IMR-90 (cell line): ENCODE data around the gene MTA1. TPM values are rescaled to one million over a fixed set of nuclear protein-coding genes. Genes with fewer than 3 reads are reported as not detected.

ENCODE experiments used
- ATAC-seq: fragments of 200-7000 bp; cut with Tn5 transposase; 2 replicates; pipeline ENCODE4 v1.9.1; 2020; ENCODE audit warnings: low read depth, mild to moderate bottlenecking, moderate library complexity
- BruUV-seq: library from RNA; stranded (reverse); fragments of 400-500 nt; replicated peaks from 2 replicates; lab custom pipeline; 2021; lab: Mats Ljungman, UMichigan
- CTCF ChIA-PET: fragments of 300-600 bp; formaldehyde crosslinking; extraction: SDS; loops from one replicate; lab custom pipeline; 2021; ENCODE audit warnings: antibody characterized with exemption; lab: Yijun Ruan, JAX
- POLR2A ChIA-PET: fragments of 300-600 bp; sonication (Branson Sonifier 250); formaldehyde crosslinking; loops from one replicate; lab custom pipeline; 2022; ENCODE audit warnings: antibody characterized with exemption; ENCODE audit not compliant: unreplicated experiment; lab: Charles Lee
- DNase-seq: peaks from one replicate; pipeline ENCODE4 v3.0.0; 2013
- H2AFZ ChIP-seq: replicated peaks from 2 replicates; pipeline ENCODE3; 2013; ENCODE audit warnings: low read length, mild to moderate bottlenecking; ENCODE audit not compliant: poor library complexity
- H2AK5ac ChIP-seq: 2 replicates; pipeline ENCODE4 v1.6.1; 2013; ENCODE audit warnings: low read depth, low read length, inconsistent platforms
- H2AK9ac ChIP-seq: replicated peaks from 2 replicates; pipeline ENCODE3; 2013; ENCODE audit warnings: mild to moderate bottlenecking, low read depth, low read length, moderate library complexity; ENCODE audit not compliant: poor library complexity
- H2BK120ac ChIP-seq: 2 replicates; pipeline ENCODE4 v1.6.1; 2013; ENCODE audit warnings: low read depth, low read length, inconsistent platforms
- H2BK15ac ChIP-seq: 3 replicates; pipeline ENCODE4 v1.6.1; 2013; ENCODE audit warnings: low read depth, low read length, inconsistent platforms
- H2BK20ac ChIP-seq: 2 replicates; pipeline ENCODE4 v1.6.1; 2013; ENCODE audit warnings: low read depth, mild to moderate bottlenecking, inconsistent platforms, low read length, moderate library complexity
- H2BK5ac ChIP-seq: 2 replicates; pipeline ENCODE4 v1.6.1; 2013; ENCODE audit warnings: mild to moderate bottlenecking, low read depth, low read length, inconsistent platforms; ENCODE audit not compliant: poor library complexity, severe bottlenecking
- H3K14ac ChIP-seq: replicated peaks from 2 replicates; pipeline ENCODE4 v1.6.1; 2013; ENCODE audit warnings: low read depth, low read length, inconsistent platforms
- H3K18ac ChIP-seq: 2 replicates; pipeline ENCODE4 v1.6.1; 2013; ENCODE audit warnings: low read depth, low read length, control low read depth
- H3K23ac ChIP-seq: 2 replicates; pipeline ENCODE4 v1.6.1; 2013; ENCODE audit warnings: low read depth, low read length, inconsistent platforms
- H3K27ac ChIP-seq: 2 replicates; pipeline ENCODE4 v1.5.1; 2013; ENCODE audit warnings: mild to moderate bottlenecking, control low read depth, low read length; ENCODE audit not compliant: insufficient read depth
- H3K27me3 ChIP-seq: 2 replicates; pipeline ENCODE4 v1.6.1; 2013; ENCODE audit warnings: low read length; ENCODE audit not compliant: control insufficient read depth, insufficient read depth
- H3K36me3 ChIP-seq: 2 replicates; pipeline ENCODE4 v1.6.1; 2013; ENCODE audit warnings: low read length, mixed read lengths; ENCODE audit not compliant: control insufficient read depth, insufficient read depth
- H3K4ac ChIP-seq: 2 replicates; pipeline ENCODE4 v1.6.1; 2013; ENCODE audit warnings: low read depth, low read length, inconsistent platforms
- H3K4me1 ChIP-seq: 2 replicates; pipeline ENCODE4 v1.6.1; 2013; ENCODE audit warnings: low read length, mixed read lengths; ENCODE audit not compliant: control insufficient read depth, insufficient read depth
- H3K4me2 ChIP-seq: 2 replicates; pipeline ENCODE4 v1.6.1; 2013; ENCODE audit warnings: low read depth, mild to moderate bottlenecking, control low read depth, low read length, moderate library complexity
- H3K4me3 ChIP-seq: 2 replicates; pipeline ENCODE4 v1.5.1; 2013; ENCODE audit warnings: low read depth, mild to moderate bottlenecking, control low read depth, low read length, moderate library complexity; ENCODE audit not compliant: insufficient read depth
- H3K56ac ChIP-seq: 2 replicates; pipeline ENCODE4 v1.6.1; 2013; ENCODE audit warnings: low read length, inconsistent platforms; ENCODE audit not compliant: insufficient read depth; ENCODE audit errors: extremely low read depth
- H3K79me1 ChIP-seq, 2 experiments: 2 replicates each; pipeline ENCODE4 v1.6.1; 2013; ENCODE audit warnings: low read length in 2 of 2, inconsistent platforms in 1 of 2, low read depth in 1 of 2
- H3K9ac ChIP-seq: 2 replicates; pipeline ENCODE4 v1.6.1; 2013; ENCODE audit warnings: low read depth, low read length, control low read depth
- H3K9me1 ChIP-seq: 2 replicates; pipeline ENCODE4 v1.6.1; 2013; ENCODE audit warnings: low read length, inconsistent platforms; ENCODE audit not compliant: insufficient read depth
- H3K9me3 ChIP-seq: 2 replicates; pipeline ENCODE4 v1.6.1; 2013; ENCODE audit warnings: low read length; ENCODE audit not compliant: control insufficient read depth, insufficient read depth
- H4K20me1 ChIP-seq: 2 replicates; pipeline ENCODE4 v1.6.1; 2013; ENCODE audit warnings: low read length, inconsistent platforms; ENCODE audit not compliant: insufficient read depth
- H4K5ac ChIP-seq: 2 replicates; pipeline ENCODE4 v1.6.1; 2013; ENCODE audit warnings: mild to moderate bottlenecking, low read depth, low read length, control low read depth
- H4K8ac ChIP-seq, 2 experiments: 2 replicates each; pipeline ENCODE4 v1.6.1; 2013; ENCODE audit warnings: low read depth in 2 of 2, low read length in 2 of 2, control low read depth in 1 of 2, inconsistent platforms in 1 of 2
- H4K91ac ChIP-seq: 2 replicates; pipeline ENCODE4 v1.6.1; 2013; ENCODE audit warnings: low read depth, low read length, inconsistent platforms; ENCODE audit not compliant: insufficient read depth
- BHLHE40 ChIP-seq: fragments of 150-350 bp; IDR thresholded peaks from 2 replicates; pipeline ENCODE4 v1.6.1; 2016; ENCODE audit warnings: mild to moderate bottlenecking, low read depth, low read length
- CEBPB ChIP-seq: IDR thresholded peaks from 2 replicates; pipeline ENCODE4 v1.6.1; 2012; ENCODE audit warnings: low read depth, low read length, improper control_type of control experiment
- CHD1 ChIP-seq: IDR thresholded peaks from 2 replicates; pipeline ENCODE4 v1.6.1; 2012; ENCODE audit warnings: low read depth, low read length, improper control_type of control experiment
- FOS ChIP-seq: fragments of 150-350 bp; IDR thresholded peaks from 2 replicates; pipeline ENCODE4 v1.6.1; 2016; ENCODE audit warnings: low read depth, low read length
- MAFK ChIP-seq: IDR thresholded peaks from 2 replicates; pipeline ENCODE4 v1.6.1; 2012; ENCODE audit warnings: low read depth, low read length, improper control_type of control experiment
- MAZ ChIP-seq: IDR thresholded peaks from 2 replicates; pipeline ENCODE4 v1.6.1; 2012; ENCODE audit warnings: low read depth, mild to moderate bottlenecking, low read length, improper control_type of control experiment, moderate library complexity, borderline replicate concordance
- MXI1 ChIP-seq: IDR thresholded peaks from 2 replicates; pipeline ENCODE4 v1.6.1; 2012; ENCODE audit warnings: low read depth, mild to moderate bottlenecking, low read length, moderate library complexity, borderline replicate concordance
- NFE2L2 ChIP-seq: fragments of 150-350 bp; IDR thresholded peaks from 2 replicates; pipeline ENCODE4 v1.6.1; 2016; ENCODE audit warnings: low read depth, mild to moderate bottlenecking, low read length
- RCOR1 ChIP-seq: IDR thresholded peaks from 2 replicates; pipeline ENCODE4 v1.6.1; 2012; ENCODE audit warnings: mild to moderate bottlenecking, low read length, improper control_type of control experiment; ENCODE audit not compliant: insufficient replicate concordance
- RFX5 ChIP-seq: IDR thresholded peaks from 2 replicates; pipeline ENCODE4 v1.8.0; 2012; ENCODE audit warnings: low read depth, mild to moderate bottlenecking, low read length, moderate library complexity
- SMC3 ChIP-seq: fragments of 150-350 bp; IDR thresholded peaks from 2 replicates; pipeline ENCODE4 v1.6.1; 2016; ENCODE audit warnings: low read depth, mild to moderate bottlenecking, antibody characterized with exemption, low read length, moderate library complexity
- WGBS, 2 experiments: methylation state at CpG; one replicate each; pipeline versions ENCODE4 v1.1.5 to v1.1.7; 2013; ENCODE audit warnings: missing lambda C conversion rate in 2 of 2; ENCODE audit not compliant: insufficient read length in 1 of 2; ENCODE audit errors: extremely low coverage in 2 of 2; 5-methylcytosine and 5-hydroxymethylcytosine counted together
- dilution Hi-C: fragments of 300-500 bp; cut with HindIII; formaldehyde crosslinking; loops from one replicate; pipeline ENCODE4 v1.14.3; 2018; ENCODE audit warnings: low sequenced_read_pairs; ENCODE audit not compliant: unreplicated experiment
- in situ Hi-C: fragments of 300-500 bp; cut with MboI; formaldehyde crosslinking; loops from 3 replicates; pipeline ENCODE4 v1.14.3; 2019; ENCODE audit warnings: low sequenced_read_pairs, inconsistent platforms, mixed read lengths
- intact Hi-C: fragments of 100-400 bp; cut with micrococcal nuclease; formaldehyde crosslinking; loops from 2 replicates; pipeline ENCODE4 v1.10.0; 2022
- polyA plus RNA-seq, 3 experiments: library from polyadenylated mRNA; depleted of rRNA; stranded (reverse); fragments of >200 nt; gene quantifications; 2 replicates each; pipeline ENCODE4 v1.2.3, GENCODE V29; 2012; ENCODE audit warnings: low replicate concordance in 1 of 3
- total RNA-seq: library from RNA; depleted of rRNA; stranded (reverse); fragments of >200 nt; gene quantifications from 2 replicates; pipeline ENCODE4 v1.2.3, GENCODE V29; 2012

Gene MTA1
- total and polyA plus RNA-seq, 2 of the 4 experiments (the other 2 are of a cell fraction), result 21.5 to 61.6 TPM

DNA sequence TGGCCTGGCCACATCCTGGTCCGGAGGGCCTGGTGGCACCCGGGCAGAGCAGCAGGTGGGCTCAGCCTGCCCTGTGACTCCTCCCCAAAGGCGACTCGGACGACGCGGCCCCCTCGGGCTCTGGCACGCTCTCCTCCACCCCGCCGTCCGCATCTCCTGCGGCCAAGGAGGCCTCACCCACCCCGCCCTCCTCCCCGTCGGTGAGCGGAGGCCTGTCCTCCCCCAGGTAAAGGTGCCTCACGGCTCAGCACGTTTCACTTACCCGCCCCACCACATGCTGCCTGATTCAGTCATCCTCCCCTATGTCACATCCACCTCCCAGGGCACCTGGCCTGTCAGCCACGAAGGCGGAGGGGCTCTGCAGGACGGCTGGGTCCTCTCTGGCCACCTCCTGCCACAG is 28.1 kb upstream of the MTA1 start:
- H2BK5ac ChIP-seq, result no peak overlapping the region
- dilution Hi-C loops, result no loop called here
- H3K79me1 ChIP-seq, result no peaks in the 10 kb centered on the region
- ATAC-seq, result no peak
- H3K14ac ChIP-seq, result no peak overlapping the region
- no peak overlapping the region for H3K18ac ChIP-seq
- ChIA-PET CTCF (no interaction called here), POLR2A (no interaction called here)
- no peak overlapping the region for H2AK9ac ChIP-seq
- H3K36me3 ChIP-seq, result peaks cover 13% of the 10 kb centered on the region; the same call in 1 of the 2 replicates
- no peak overlapping the region for H3K4me3 ChIP-seq
- H3K9ac ChIP-seq, result no peak overlapping the region
- H4K5ac ChIP-seq, result no peak overlapping the region
- H3K27ac ChIP-seq, result no peak overlapping the region
- H2BK20ac ChIP-seq, result no peak overlapping the region
- H2BK15ac ChIP-seq, result no peak overlapping the region
- no peak overlapping the region for H3K4ac ChIP-seq
- no peaks in the 10 kb centered on the region for H3K4me1 ChIP-seq
- BruUV-seq, result no TSS peak
- H4K20me1 ChIP-seq, result no peaks in the 10 kb centered on the region
- H3K27me3 ChIP-seq, result no peaks in the 10 kb centered on the region
- TF ChIP-seq MAFK (no peak), CEBPB (no peak), BHLHE40 (no peak), SMC3 (no peak), MAZ (no peak), FOS (no peak), RCOR1 (no peak), CHD1 (no peak), RFX5 (no peak), MXI1 (no peak), NFE2L2 (no peak)
- H3K4me2 ChIP-seq, result no peak overlapping the region
- H3K9me3 ChIP-seq, result no peaks in the 10 kb centered on the region
- WGBS, 2 experiments, result 92% methylated on average over 9 of the region's 23 CpGs; no CpG with 5 or more reads in 1 of the 2 experiments
- no peak overlapping the region for H4K91ac ChIP-seq
- no peak overlapping the region for H4K8ac ChIP-seq
- H3K56ac ChIP-seq, result no peak overlapping the region
- in situ Hi-C loops, result no loop called here
- no peak for DNase-seq
- no peak overlapping the region for H2AFZ ChIP-seq
- H2BK120ac ChIP-seq, result no peak overlapping the region
- intact Hi-C loops, result no loop called here
- no peak overlapping the region for H2AK5ac ChIP-seq
- H3K9me1 ChIP-seq, result no peaks in the 10 kb centered on the region
- no peak overlapping the region for H3K23ac ChIP-seq
